ENCODE measurements around the gene MIPOL1. TPM values are rescaled to one million over a fixed set of nuclear protein-coding genes. Genes with fewer than 3 reads are reported as not detected.
"Not testable (repeated sequence)": the region's sequence is repeated elsewhere in the genome, so short reads cannot be mapped to it uniquely, and the experiment has no call there.

The MIPOL1 gene
- total RNA-seq, 1 donor = 14.7 TPM

GRCh38 chr14:37172936-37173614 is 24.7 kb upstream of the MIPOL1 start:
- H3K4me3 ChIP-seq (ENCODE audit: low read depth, low read length) = peak overlapping the region; percentile 62
- DNase-seq (ENCODE audit: low read depth) = no peak
- TF ChIP-seq, protein P1, sequence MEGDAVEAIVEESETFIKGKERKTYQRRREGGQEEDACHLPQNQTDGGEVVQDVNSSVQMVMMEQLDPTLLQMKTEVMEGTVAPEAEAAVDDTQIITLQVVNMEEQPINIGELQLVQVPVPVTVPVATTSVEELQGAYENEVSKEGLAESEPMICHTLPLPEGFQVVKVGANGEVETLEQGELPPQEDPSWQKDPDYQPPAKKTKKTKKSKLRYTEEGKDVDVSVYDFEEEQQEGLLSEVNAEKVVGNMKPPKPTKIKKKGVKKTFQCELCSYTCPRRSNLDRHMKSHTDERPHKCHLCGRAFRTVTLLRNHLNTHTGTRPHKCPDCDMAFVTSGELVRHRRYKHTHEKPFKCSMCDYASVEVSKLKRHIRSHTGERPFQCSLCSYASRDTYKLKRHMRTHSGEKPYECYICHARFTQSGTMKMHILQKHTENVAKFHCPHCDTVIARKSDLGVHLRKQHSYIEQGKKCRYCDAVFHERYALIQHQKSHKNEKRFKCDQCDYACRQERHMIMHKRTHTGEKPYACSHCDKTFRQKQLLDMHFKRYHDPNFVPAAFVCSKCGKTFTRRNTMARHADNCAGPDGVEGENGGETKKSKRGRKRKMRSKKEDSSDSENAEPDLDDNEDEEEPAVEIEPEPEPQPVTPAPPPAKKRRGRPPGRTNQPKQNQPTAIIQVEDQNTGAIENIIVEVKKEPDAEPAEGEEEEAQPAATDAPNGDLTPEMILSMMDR (IDR thresholded peaks at IDR 0.05; ENCODE audit: insufficient read depth, low read depth, low read length) = no peak

GRCh38 chr14:37179896-37180502 is 17.7 kb upstream of the MIPOL1 start:
- DNase-seq (ENCODE audit: low read depth) = no peak
- TF ChIP-seq, protein P1 (IDR thresholded peaks at IDR 0.05; ENCODE audit: insufficient read depth, low read depth, low read length) = no peak
- H3K4me3 ChIP-seq (ENCODE audit: low read depth, low read length) = no peak overlapping the region

DNA sequence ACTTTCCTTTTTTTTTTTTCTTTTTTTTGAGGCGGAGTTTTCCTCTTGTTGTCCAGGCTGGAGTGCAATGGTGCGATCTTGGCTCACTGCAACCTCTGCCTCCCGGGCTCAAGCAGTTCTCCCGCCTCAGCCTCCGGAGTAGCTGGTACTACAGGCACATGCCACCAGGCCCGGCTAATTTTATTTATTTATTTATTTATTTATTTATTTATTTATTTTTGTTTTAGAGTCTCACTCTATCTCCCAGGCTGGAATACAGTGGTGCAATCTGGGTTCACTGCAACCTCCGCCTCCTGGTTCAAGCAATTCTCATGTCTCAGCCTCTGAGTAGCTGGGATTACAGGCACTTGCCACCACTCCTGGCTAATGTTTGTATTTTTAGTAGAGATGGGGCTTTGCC is 16.9 kb upstream of the MIPOL1 start:
- H3K4me3 ChIP-seq (ENCODE audit: low read depth, low read length); DNase-seq (ENCODE audit: low read depth): not testable (repeated sequence)

- no peak for DNase-seq (ENCODE audit: low read depth)
- TF ChIP-seq, protein P1 (IDR thresholded peaks at IDR 0.05; ENCODE audit: insufficient read depth, low read depth, low read length) = no peak
- H3K4me3 ChIP-seq (ENCODE audit: low read depth, low read length) = no peak overlapping the region
Observed at GRCh38 chr14:37181441-37181840, 16.3 kb upstream of the MIPOL1 start.

GRCh38 chr14:37184520-37184919 is 13.2 kb upstream of the MIPOL1 start:
- not testable (repeated sequence) for H3K4me3 ChIP-seq (ENCODE audit: low read depth, low read length); DNase-seq (ENCODE audit: low read depth)

DNA sequence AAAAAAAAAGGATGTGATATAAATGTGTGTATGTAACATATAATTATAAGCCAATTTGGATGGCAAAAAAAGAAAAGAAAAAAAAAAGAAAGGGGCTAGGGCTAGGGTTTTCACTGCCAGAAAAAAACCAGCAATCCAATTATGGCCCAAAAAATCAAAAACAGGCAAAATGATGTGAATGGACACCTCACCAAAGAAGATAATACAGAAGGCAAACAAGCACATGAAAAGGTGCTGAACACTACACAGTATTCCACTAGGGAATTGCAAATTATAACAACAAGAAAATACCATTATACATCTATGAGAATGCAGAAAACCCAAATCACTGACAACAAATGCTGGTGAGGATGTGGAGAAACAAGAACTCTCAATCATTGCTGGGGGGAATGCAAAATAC is 12.1 kb upstream of the MIPOL1 start:
- DNase-seq (ENCODE audit: low read depth) = no peak
- TF ChIP-seq, protein P1 (IDR thresholded peaks at IDR 0.05; ENCODE audit: insufficient read depth, low read depth, low read length) = no peak
- no peak overlapping the region for H3K4me3 ChIP-seq (ENCODE audit: low read depth, low read length)

- no peak for DNase-seq (ENCODE audit: low read depth)
- TF ChIP-seq, protein P1 (IDR thresholded peaks at IDR 0.05; ENCODE audit: insufficient read depth, low read depth, low read length) = no peak
- H3K4me3 ChIP-seq (ENCODE audit: low read depth, low read length) = no peak overlapping the region
Observed at GRCh38 chr14:37186865-37187264, 10.9 kb upstream of the MIPOL1 start.

DNA sequence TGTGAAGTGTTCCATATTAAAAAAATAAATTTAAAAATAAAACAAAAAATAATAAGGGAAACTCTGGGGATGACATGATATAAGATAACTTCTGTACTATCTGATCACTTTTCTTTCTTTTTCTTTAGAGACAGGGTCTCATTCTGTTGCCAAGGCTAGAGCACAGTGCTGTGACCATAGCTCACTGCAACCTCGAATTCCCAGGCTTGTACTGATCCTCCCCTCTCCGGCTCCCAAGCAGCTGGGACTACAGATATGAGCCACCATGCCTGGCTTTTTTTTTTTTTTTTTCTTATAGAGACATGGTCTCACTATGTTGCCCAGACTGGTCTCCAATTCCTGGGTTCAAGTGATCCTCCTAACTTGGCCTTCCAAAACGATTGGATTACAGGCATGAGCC is 10.4 kb upstream of the MIPOL1 start:
- TF ChIP-seq, protein P1 (IDR thresholded peaks at IDR 0.05; ENCODE audit: insufficient read depth, low read depth, low read length) = no peak
- no peak overlapping the region for H3K4me3 ChIP-seq (ENCODE audit: low read depth, low read length)
- no peak for DNase-seq (ENCODE audit: low read depth)

DNA sequence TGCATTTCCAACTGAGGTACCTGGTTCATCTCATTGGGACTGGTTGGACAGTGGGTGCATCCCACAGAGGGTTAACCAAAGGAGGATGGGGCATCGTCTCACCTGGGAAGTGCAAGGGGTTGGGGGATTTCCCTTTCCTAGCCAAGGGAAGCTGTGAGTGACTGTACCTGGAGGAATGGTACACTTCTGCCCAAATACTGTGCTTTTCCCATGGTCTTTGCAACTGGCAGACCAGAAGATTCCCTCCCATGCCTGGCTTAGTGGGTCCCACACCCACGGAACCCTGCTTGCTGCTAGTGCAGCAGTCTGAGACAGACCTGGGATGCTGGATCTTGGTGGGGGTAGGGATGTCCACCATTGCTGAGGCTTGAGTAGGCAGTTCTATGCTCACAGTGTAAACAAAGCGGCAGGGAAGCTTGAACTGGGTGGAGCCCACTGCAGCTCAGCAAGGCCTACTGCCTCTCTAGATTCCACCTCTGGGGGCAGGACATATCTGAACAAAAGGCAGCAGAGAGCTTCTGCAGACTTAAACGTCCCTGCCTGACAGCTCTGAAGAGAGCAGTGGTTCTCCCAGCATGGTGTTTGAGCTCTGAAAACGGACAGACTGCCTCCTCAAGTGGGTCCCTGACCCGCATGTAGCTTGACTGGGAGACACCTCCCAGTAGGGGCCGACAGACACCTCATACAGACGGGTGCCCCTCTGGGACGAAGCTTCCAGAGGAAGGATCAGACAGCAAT is 9.7 kb upstream of the MIPOL1 start:
- not testable (repeated sequence) for H3K4me3 ChIP-seq (ENCODE audit: low read depth, low read length); DNase-seq (ENCODE audit: low read depth)

DNA sequence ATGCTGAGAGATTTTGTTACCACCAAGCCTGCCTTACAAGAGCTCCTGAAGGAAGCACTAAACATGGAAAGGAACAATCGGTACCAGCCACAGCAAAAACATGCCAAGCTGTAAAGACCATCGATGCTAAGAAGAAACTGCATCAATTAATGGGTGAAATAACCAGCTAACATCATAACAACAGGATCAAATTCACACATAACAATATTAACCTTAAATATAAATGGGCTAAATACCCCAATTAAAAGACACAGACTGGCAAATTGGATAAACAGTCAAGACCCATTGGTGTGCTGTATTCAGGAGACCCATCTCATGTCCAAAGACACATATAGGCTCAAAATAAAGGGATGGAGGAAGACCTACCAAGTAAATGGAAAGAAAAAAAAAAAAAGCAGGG is 8.0 kb upstream of the MIPOL1 start:
- not testable (repeated sequence) for H3K4me3 ChIP-seq (ENCODE audit: low read depth, low read length); DNase-seq (ENCODE audit: low read depth)

All from fibroblast of villous mesenchyme (primary cell).